K562 (cell line): ENCODE measurements around the gene TUBGCP6.

ENCODE experiments used
- BHLHE40 ChIP-seq: IDR thresholded peaks from 2 replicates; pipeline ENCODE4 v1.6.1; 2011; ENCODE audit warnings: low read length, improper control_type of control experiment
- BRCA1 ChIP-seq, 2 experiments: fragments of 450-650 bp in 1 of 2; sonication (generic) in 1 of 2; formaldehyde crosslinking in 1 of 2; IDR thresholded peaks; 2 replicates each; pipeline versions ENCODE4 v1.5.0 to v1.6.1; 2017 to 2020; ENCODE audit warnings: mild to moderate bottlenecking in 1 of 2, missing genetic modification reagents in 1 of 2
- PML ChIP-seq: IDR thresholded peaks from 2 replicates; pipeline ENCODE4 v1.6.1; 2012; ENCODE audit warnings: low read length, inconsistent platforms
- RBM34 ChIP-seq: fragments of 200-400 bp; formaldehyde crosslinking; IDR thresholded peaks from 2 replicates; pipeline ENCODE4 v1.6.1; 2018; ENCODE audit warnings: low read length, borderline replicate concordance; ENCODE audit not compliant: insufficient read depth
- STAT5A ChIP-seq: IDR thresholded peaks from 2 replicates; pipeline ENCODE4 v1.6.1; 2012; ENCODE audit warnings: low read length, inconsistent platforms, borderline replicate concordance
- TCF7L2 ChIP-seq: fragments of 150-350 bp; IDR thresholded peaks from 2 replicates; pipeline ENCODE4 v1.6.1; 2016; ENCODE audit warnings: low read depth, mild to moderate bottlenecking, low read length, moderate library complexity
- ZNF133 ChIP-seq: fragments of 250-450 bp; sonication (Bioruptor Pico); IDR thresholded peaks from 2 replicates; pipeline ENCODE4 v1.4.0; 2020; ENCODE audit warnings: mild to moderate bottlenecking
- TF ChIP-seq, protein P1 (sequence below): fragments of 150-350 bp; conservative IDR thresholded peaks from 2 replicates; pipeline ENCODE4 v1.6.1; 2014; ENCODE audit warnings: low read length

- TF ChIP-seq STAT5A = no peak
- TF ChIP-seq, protein P1, sequence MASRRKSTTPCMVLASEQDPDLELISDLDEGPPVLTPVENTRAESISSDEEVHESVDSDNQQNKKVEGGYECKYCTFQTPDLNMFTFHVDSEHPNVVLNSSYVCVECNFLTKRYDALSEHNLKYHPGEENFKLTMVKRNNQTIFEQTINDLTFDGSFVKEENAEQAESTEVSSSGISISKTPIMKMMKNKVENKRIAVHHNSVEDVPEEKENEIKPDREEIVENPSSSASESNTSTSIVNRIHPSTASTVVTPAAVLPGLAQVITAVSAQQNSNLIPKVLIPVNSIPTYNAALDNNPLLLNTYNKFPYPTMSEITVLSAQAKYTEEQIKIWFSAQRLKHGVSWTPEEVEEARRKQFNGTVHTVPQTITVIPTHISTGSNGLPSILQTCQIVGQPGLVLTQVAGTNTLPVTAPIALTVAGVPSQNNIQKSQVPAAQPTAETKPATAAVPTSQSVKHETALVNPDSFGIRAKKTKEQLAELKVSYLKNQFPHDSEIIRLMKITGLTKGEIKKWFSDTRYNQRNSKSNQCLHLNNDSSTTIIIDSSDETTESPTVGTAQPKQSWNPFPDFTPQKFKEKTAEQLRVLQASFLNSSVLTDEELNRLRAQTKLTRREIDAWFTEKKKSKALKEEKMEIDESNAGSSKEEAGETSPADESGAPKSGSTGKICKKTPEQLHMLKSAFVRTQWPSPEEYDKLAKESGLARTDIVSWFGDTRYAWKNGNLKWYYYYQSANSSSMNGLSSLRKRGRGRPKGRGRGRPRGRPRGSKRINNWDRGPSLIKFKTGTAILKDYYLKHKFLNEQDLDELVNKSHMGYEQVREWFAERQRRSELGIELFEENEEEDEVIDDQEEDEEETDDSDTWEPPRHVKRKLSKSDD = no peak
- TF ChIP-seq PML = no peak
- no peak for TF ChIP-seq TCF7L2
- no peak for TF ChIP-seq BRCA1 (IDR thresholded peaks at IDR 0.05)
- no peak for TF ChIP-seq BRCA1 (CRISPR knock-in tag; IDR thresholded peaks at IDR 0.05)
- no peak for TF ChIP-seq ZNF133 (CRISPR knock-in tag)
- no peak for TF ChIP-seq BHLHE40
- no peak for TF ChIP-seq RBM34
Measured at GRCh38 chr22:50208430-50208938, 36.3 kb downstream of the TUBGCP6 start.
